Psoas muscle (tissue), 8 donors: ENCODE data around the gene EPN3. TPM values are rescaled to one million over a fixed set of nuclear protein-coding genes. Genes with fewer than 3 reads are reported as not detected.

ENCODE experiments used
- ATAC-seq, 4 donors: fragments of 200-7000 bp; cut with Tn5 transposase; one replicate each; pipeline ENCODE4 v1.9.1; 2020; ENCODE audit warnings: moderate library complexity in 3 of 4, mild to moderate bottlenecking in 2 of 4
- DNase-seq, 2 donors: peaks; one replicate each; pipeline ENCODE4 v3.0.0-alpha.2; 2020
- H3K27ac ChIP-seq: fragments of 200-600 bp; one replicate; pipeline ENCODE4 v1.8.0; 2022
- H3K27me3 ChIP-seq, 3 donors: fragments of 200-600 bp in 1 of 3; one replicate each; pipeline versions ENCODE4 v1.6.1 to v1.8.0; 2013 to 2022; ENCODE audit warnings: low read length in 2 of 3, mild to moderate bottlenecking in 2 of 3, moderate library complexity in 1 of 3; ENCODE audit not compliant: insufficient read depth in 3 of 3
- H3K36me3 ChIP-seq, 2 donors: fragments of 200-600 bp in 1 of 2; one replicate each; pipeline versions ENCODE4 v1.6.1 to v1.8.0; 2013 to 2022; ENCODE audit warnings: low read depth in 1 of 2, mild to moderate bottlenecking in 1 of 2, moderate library complexity in 1 of 2; ENCODE audit not compliant: insufficient read depth in 1 of 2
- H3K4me1 ChIP-seq: fragments of 200-600 bp; one replicate; pipeline ENCODE4 v1.8.0; 2022
- H3K4me3 ChIP-seq: fragments of 200-600 bp; one replicate; pipeline ENCODE4 v1.8.0; 2022; ENCODE audit warnings: mild to moderate bottlenecking
- H3K9me3 ChIP-seq: fragments of 200-600 bp; one replicate; pipeline ENCODE4 v1.8.0; 2022
- CTCF ChIP-seq: fragments of 200-600 bp; IDR thresholded peaks from one replicate; pipeline ENCODE4 v1.8.0; 2022; ENCODE audit warnings: antibody characterized with exemption
- WGBS, 3 donors: extraction: QIAGEN DNeasy Blood & Tissue Kit; methylation state at CpG; one replicate each; pipeline versions ENCODE4 v1.1.6 to v1.1.7; 2013; 5-methylcytosine and 5-hydroxymethylcytosine counted together
- intact Hi-C, 2 donors: fragments of 100-400 bp; cut with DNase I; formaldehyde crosslinking; loops; one replicate each; pipeline versions ENCODE4 v1.11.0 to v1.14.2; 2022
- polyA plus RNA-seq, 3 donors: library from polyadenylated mRNA; stranded (reverse); fragments of 200-250 nt; gene quantifications; one replicate each; pipeline ENCODE4 v1.2.3, GENCODE V29; 2013
- total RNA-seq, 4 donors: library from RNA; stranded (reverse); fragmentation: NEBNext Ultra II Directional in 2 of 4; extraction: Animal tissue kit (Norgen Biotek cat#: 25700) in 2 of 4; gene quantifications; one replicate each; pipeline versions ENCODE4 v1.2.1 to v1.2.4, GENCODE V29; 2021 to 2023
- donor health status: healthy with polysubstance abuse.
- donor health status: DM: no; HTN: no; CAD: no; lungs with moderate emphysema.
- donor health status: Bipolar disorder and iron deficiency.
- donor health status: healthy.
- donor health status: DM: yes; HTN: yes; CAD: no.
- donor health status: DM: no; HTN: no; CAD: no.
- donor health status: DM: no; HTN: no; CAD: no.
- donor health status: DM: yes; HTN: yes; CAD: no.

Gene EPN3
- total and polyA plus RNA-seq, 7 donors = 0.03 to 0.15 (median 0.12) TPM; not detected in 4

- no peaks in the 10 kb centered on the region for H3K36me3 ChIP-seq
- 65 to 76% (median 68%) methylated on average over 6 of the region's 6 CpGs for WGBS, 3 donors
- no peak overlapping the region for H3K27ac ChIP-seq
- no peak overlapping the region for H3K4me3 ChIP-seq
- no peaks in the 10 kb centered on the region for H3K27me3 ChIP-seq
- no peaks in the 10 kb centered on the region for H3K4me1 ChIP-seq
- ATAC-seq = peak in 2 of 4 donors; percentile 35 to 41
- intact Hi-C loops = no loop called here
- no peaks in the 10 kb centered on the region for H3K9me3 ChIP-seq
- DNase-seq = no peak
- no peak for TF ChIP-seq CTCF
Observed at GRCh38 chr17:50514936-50515702, 17.4 kb upstream of the EPN3 start.

- Histone ChIP-seq H3K27me3 (no peaks in the 10 kb centered on the region), H3K27ac (no peak overlapping the region), H3K9me3 (no peaks in the 10 kb centered on the region), H3K36me3 (no peaks in the 10 kb centered on the region), H3K4me3 (no peak overlapping the region), H3K4me1 (no peaks in the 10 kb centered on the region)
- 74 to 85% (median 81%) methylated on average over 4 of the region's 4 CpGs for WGBS, 3 donors
- TF ChIP-seq CTCF = no peak
- ATAC-seq = no peak
- intact Hi-C loops = no loop called here
- no peak for DNase-seq
Observed at GRCh38 chr17:50517011-50517410, 15.5 kb upstream of the EPN3 start.

- H3K36me3 ChIP-seq = no peaks in the 10 kb centered on the region
- TF ChIP-seq CTCF = no peak
- intact Hi-C loops = no loop called here
- no peak overlapping the region for H3K4me3 ChIP-seq
- ATAC-seq (no peak), DNase-seq (no peak)
- WGBS, 3 donors = 70 to 78% (median 73%) methylated on average over 8 of the region's 8 CpGs
- no peak overlapping the region for H3K27ac ChIP-seq
- H3K9me3 ChIP-seq = no peaks in the 10 kb centered on the region
- H3K4me1 ChIP-seq = no peaks in the 10 kb centered on the region
- no peaks in the 10 kb centered on the region for H3K27me3 ChIP-seq
Observed at GRCh38 chr17:50517504-50518383, 14.8 kb upstream of the EPN3 start.

- Histone ChIP-seq H3K4me3 (no peak overlapping the region), H3K27me3 (no peaks in the 10 kb centered on the region), H3K9me3 (no peaks in the 10 kb centered on the region), H3K4me1 (no peaks in the 10 kb centered on the region), H3K27ac (no peak overlapping the region), H3K36me3 (no peaks in the 10 kb centered on the region)
- WGBS, 3 donors = 78 to 82% (median 79%) methylated on average over 13 of the region's 13 CpGs
- no peak for DNase-seq
- no peak for ATAC-seq
- intact Hi-C loops = no loop called here
- TF ChIP-seq CTCF = no peak
Observed at GRCh38 chr17:50518384-50519023, 14.0 kb upstream of the EPN3 start.
